ENCODE data around the gene TCHH.

DNA sequence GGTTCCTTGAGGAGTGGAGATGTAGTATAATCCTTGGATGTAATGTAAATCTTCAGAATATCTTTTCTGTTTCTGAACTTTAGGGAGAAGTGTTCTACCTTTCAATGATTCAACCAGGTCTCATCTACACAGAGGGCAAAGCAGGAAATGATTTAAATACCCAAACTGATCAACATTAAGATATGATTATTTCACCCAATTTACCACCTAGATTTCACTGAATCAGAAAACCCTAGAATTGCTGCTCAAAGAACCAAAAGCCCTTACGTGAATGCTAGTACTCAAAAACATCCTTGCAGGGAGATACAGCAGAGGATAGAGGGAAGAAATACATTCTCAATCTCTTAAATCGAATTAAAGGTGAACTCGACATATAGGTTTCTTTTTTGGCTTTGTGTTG is 38.8 kb upstream of the TCHH start:
- no peak for TF ChIP-seq CTCF (IDR thresholded peaks at IDR 0.05; ENCODE audit: extremely low read depth in 1 of 2, insufficient read depth in 1 of 2, low read depth in 1 of 2, low read length in 2 of 2)
- TF ChIP-seq POLR2AphosphoS5 (IDR thresholded peaks at IDR 0.05; ENCODE audit: insufficient read depth, low read depth, low read length), result no peak
- no peak for TF ChIP-seq MYC (IDR thresholded peaks at IDR 0.05; ENCODE audit: low read depth, low read length)
- no peak for TF ChIP-seq MAX (IDR thresholded peaks at IDR 0.05; ENCODE audit: insufficient read depth, insufficient read length)
- TF ChIP-seq POLR2A (IDR thresholded peaks at IDR 0.05; ENCODE audit: low read depth, low read length), result no peak
- TF ChIP-seq EZH2 (IDR thresholded peaks at IDR 0.05; ENCODE audit: borderline replicate concordance, low read depth, low read length, severe bottlenecking), result no peak
- TF ChIP-seq JUN (IDR thresholded peaks at IDR 0.05; ENCODE audit: borderline replicate concordance, insufficient read depth, insufficient read length, low read depth), result no peak
